Measurements from ENCODE around the gene ARHGEF25.

Gene ARHGEF25

GRCh38 chr12:57621497-57622292 lies 10.5 kb downstream of the ARHGEF25 start:
- DNase-seq (ENCODE audit: low spot score): peak; percentile 92

GRCh38 chr12:57622293-57623245 lies 11.3 kb downstream of the ARHGEF25 start:
- DNase-seq (ENCODE audit: low spot score): peak; percentile 33

GRCh38 chr12:57623385-57623784 lies 12.2 kb downstream of the ARHGEF25 start:
- peak; percentile 6 for DNase-seq (ENCODE audit: low spot score)

- DNase-seq (ENCODE audit: low spot score): no peak
Observed at GRCh38 chr12:57623811-57624390, 12.7 kb downstream of the ARHGEF25 start.

GRCh38 chr12:57624441-57625220 lies 13.4 kb downstream of the ARHGEF25 start:
- DNase-seq (ENCODE audit: low spot score): no peak

- no peak for DNase-seq (ENCODE audit: low spot score)
Observed at GRCh38 chr12:57625261-57626032, 14.2 kb downstream of the ARHGEF25 start.

- DNase-seq (ENCODE audit: low spot score): no peak
Observed at GRCh38 chr12:57626111-57626920, 15.1 kb downstream of the ARHGEF25 start.

GRCh38 chr12:57626921-57627445 lies 15.7 kb downstream of the ARHGEF25 start:
- DNase-seq (ENCODE audit: low spot score): no peak

- DNase-seq (ENCODE audit: low spot score): peak; percentile 17
Observed at GRCh38 chr12:57627501-57628279, 16.5 kb downstream of the ARHGEF25 start.

GRCh38 chr12:57628280-57629191 lies 17.3 kb downstream of the ARHGEF25 start:
- DNase-seq (ENCODE audit: low spot score): peak; percentile 9

- DNase-seq (ENCODE audit: low spot score): peak; percentile 14
Observed at GRCh38 chr12:57629897-57630471, 18.7 kb downstream of the ARHGEF25 start.

GRCh38 chr12:57630891-57631433 lies 19.7 kb downstream of the ARHGEF25 start:
- peak; percentile 15 for DNase-seq (ENCODE audit: low spot score)

GRCh38 chr12:57631566-57632072 lies 20.4 kb downstream of the ARHGEF25 start:
- peak; percentile 53 for DNase-seq (ENCODE audit: low spot score)

- peak; percentile 66 for DNase-seq (ENCODE audit: low spot score)
Observed at GRCh38 chr12:57632073-57632957, 21.1 kb downstream of the ARHGEF25 start.

GRCh38 chr12:57632958-57633840 lies 22.0 kb downstream of the ARHGEF25 start, which contains the start of gene B4GALNT1:
Gene B4GALNT1, minus strand, starts transcription at chr12:57633201. Its CDS starts 1,069 bp downstream, at chr12:57632132.
- peak; percentile 95 for DNase-seq (ENCODE audit: low spot score)

All from D341Med (cell line).